NK-92 (cell line): Measurements from ENCODE around the gene ADAM15.

ENCODE experiments used
- DNase-seq: peaks from one replicate; lab custom pipeline; 2025; ENCODE audit not compliant: unreplicated experiment; lab: John Stamatoyannopoulos, UW

ADAM15 gene

GRCh38 chr1:155083865-155084721 is 33.0 kb downstream of the ADAM15 start:
- no peak for DNase-seq

GRCh38 chr1:155084722-155085503 is 33.8 kb downstream of the ADAM15 start:
- peak; percentile 30 for DNase-seq

- no peak for DNase-seq
Measured at GRCh38 chr1:155085504-155086127, 34.5 kb downstream of the ADAM15 start.

- no peak for DNase-seq
Measured at GRCh38 chr1:155086128-155086741, 35.1 kb downstream of the ADAM15 start.

- no peak for DNase-seq
Measured at GRCh38 chr1:155086856-155087535, 35.9 kb downstream of the ADAM15 start.

GRCh38 chr1:155091071-155092051 is 40.2 kb downstream of the ADAM15 start:
- no peak for DNase-seq

- DNase-seq, result no peak
Measured at GRCh38 chr1:155092131-155092530, 41.0 kb downstream of the ADAM15 start.

- DNase-seq, result no peak
Measured at GRCh38 chr1:155092641-155093040, 41.5 kb downstream of the ADAM15 start.

- DNase-seq, result no peak
Measured at GRCh38 chr1:155093911-155094621, 43.0 kb downstream of the ADAM15 start.

GRCh38 chr1:155094622-155094948 is 43.5 kb downstream of the ADAM15 start:
- no peak for DNase-seq

- no peak for DNase-seq
Measured at GRCh38 chr1:155099331-155099730, 48.2 kb downstream of the ADAM15 start.

GRCh38 chr1:155103325-155103724 is 52.2 kb downstream of the ADAM15 start:
- DNase-seq, result no peak

GRCh38 chr1:155104605-155105534 is 53.8 kb downstream of the ADAM15 start:
- no peak for DNase-seq

GRCh38 chr1:155105604-155106011 is 54.5 kb downstream of the ADAM15 start:
- no peak for DNase-seq

GRCh38 chr1:155106862-155107261 is 55.7 kb downstream of the ADAM15 start:
- DNase-seq, result no peak

- no peak for DNase-seq
Measured at GRCh38 chr1:155107309-155108264, 56.5 kb downstream of the ADAM15 start.

GRCh38 chr1:155108296-155108695 is 57.2 kb downstream of the ADAM15 start:
- no peak for DNase-seq
